Right ventricle myocardium inferior (tissue), 1 donor: Measurements from ENCODE around the gene STX5. TPM values are rescaled to one million over a fixed set of nuclear protein-coding genes. Genes with fewer than 3 reads are reported as not detected.
"Not testable (repeated sequence)": the region's sequence is repeated elsewhere in the genome, so short reads cannot be mapped to it uniquely, and the experiment has no call there.

Experiments used
- ATAC-seq: fragments of 200-7000 bp; cut with Tn5 transposase; one replicate; pipeline ENCODE4 v1.9.1; 2020; ENCODE audit warnings: mild to moderate bottlenecking, moderate library complexity
- DNase-seq: peaks from one replicate; pipeline ENCODE4 v3.0.0; 2021; ENCODE audit errors: missing footprints
- intact Hi-C: fragments of 100-400 bp; cut with DNase I; formaldehyde crosslinking; loops from one replicate; pipeline ENCODE4 v1.11.0; 2022
- long read RNA-seq: library from polyadenylated mRNA; unstranded; transcript quantifications from one replicate; pipeline ENCODE4 v2.0.0, GENCODE V29; 2021
- total RNA-seq: library from RNA; stranded (reverse); fragmentation: NEBNext Ultra II Directional; extraction: Animal tissue kit (Norgen Biotek cat#: 25700); gene quantifications from one replicate; pipeline ENCODE4 v1.2.1, GENCODE V29; 2021
- donor health status: DM: no; HTN: yes; CAD: no; lungs with severe emphysema.

STX5 gene, protein sequence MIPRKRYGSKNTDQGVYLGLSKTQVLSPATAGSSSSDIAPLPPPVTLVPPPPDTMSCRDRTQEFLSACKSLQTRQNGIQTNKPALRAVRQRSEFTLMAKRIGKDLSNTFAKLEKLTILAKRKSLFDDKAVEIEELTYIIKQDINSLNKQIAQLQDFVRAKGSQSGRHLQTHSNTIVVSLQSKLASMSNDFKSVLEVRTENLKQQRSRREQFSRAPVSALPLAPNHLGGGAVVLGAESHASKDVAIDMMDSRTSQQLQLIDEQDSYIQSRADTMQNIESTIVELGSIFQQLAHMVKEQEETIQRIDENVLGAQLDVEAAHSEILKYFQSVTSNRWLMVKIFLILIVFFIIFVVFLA
- total RNA-seq = 18.5 TPM
- long read RNA-seq, transcript STX5-201 (11 exons, 1,794 nt) = major isoform, 7 of 12 reads
- long read RNA-seq, partial matches to known transcripts = 3 of 12 reads
- long read RNA-seq, other reads (novel, unspliced or antisense) = 1 of 12 reads

DNA sequence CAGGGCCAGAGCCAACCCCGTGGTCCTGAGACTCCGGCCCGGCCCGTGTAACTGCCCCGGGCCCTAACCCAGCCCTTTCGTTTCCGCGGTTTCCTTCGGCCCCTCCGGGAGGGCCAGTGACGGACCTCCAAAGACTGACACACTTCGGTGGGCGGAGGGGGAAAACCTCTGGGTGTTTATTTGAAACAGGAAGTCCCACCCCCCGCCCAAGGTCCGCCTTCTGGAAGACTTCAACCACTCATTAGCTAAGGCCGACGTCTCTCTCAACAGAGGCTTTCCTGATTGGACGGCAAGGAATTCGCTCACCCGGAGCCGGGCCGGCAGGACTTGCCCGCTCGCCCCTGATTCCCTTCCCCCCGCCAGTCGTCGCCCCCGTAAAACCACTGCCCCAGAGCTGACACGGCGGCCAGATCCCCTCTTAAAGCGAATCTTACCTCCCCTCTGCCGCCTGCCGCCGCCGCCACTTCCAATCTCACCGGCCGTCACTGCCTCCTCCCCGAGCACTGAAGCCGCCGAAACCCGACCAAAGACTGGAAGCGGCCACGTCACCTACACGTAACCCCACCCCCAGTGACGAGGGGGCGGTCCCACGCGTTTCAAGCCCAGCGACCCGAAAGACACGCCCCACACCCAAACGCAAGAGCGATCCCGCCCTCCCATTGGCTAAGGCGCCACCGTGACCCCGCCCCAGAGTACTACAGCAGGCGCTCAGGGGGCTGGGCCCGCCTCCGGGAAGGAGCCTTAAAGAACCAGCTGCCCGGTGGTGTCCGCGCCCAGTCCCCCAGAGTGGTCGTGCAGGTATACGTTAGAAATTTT lies at the start of gene STX5:
Gene STX5 (minus strand): TSS at position 532 of the 816 bp plus-strand sequence. CDS start 808 bp downstream, outside the sequence.
- intact Hi-C loops = loop anchor here (5.0 kb wide), 2 partner anchors 44 to 104 kb away; partner anchors contain the start of genes HNRNPUL2, TMEM179B and TTC9C
- ATAC-seq (peak; percentile 99), DNase-seq (peak; percentile 100)

DNA sequence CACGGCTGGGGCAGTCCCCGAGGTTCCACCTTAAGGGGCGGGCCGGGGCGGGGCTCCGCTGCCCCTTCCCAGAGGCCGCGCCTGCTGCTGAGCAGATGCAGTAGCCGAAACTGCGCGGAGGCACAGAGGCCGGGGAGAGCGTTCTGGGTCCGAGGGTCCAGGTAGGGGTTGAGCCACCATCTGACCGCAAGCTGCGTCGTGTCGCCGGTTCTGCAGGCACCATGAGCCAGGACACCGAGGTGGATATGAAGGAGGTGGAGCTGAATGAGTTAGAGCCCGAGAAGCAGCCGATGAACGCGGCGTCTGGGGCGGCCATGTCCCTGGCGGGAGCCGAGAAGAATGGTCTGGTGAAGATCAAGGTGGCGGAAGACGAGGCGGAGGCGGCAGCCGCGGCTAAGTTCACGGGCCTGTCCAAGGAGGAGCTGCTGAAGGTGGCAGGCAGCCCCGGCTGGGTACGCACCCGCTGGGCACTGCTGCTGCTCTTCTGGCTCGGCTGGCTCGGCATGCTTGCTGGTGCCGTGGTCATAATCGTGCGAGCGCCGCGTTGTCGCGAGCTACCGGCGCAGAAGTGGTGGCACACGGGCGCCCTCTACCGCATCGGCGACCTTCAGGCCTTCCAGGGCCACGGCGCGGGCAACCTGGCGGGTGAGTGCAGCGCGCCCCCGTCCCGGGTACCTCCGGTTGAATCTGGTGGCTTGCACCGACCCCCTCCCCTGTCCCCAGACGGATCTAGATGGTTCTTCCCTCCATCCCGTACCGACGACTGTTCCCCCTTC lies 49.1 kb upstream of the STX5 start, which contains the start of gene SLC3A2:
Gene SLC3A2 (plus strand): TSS at position 94 of the 776 bp plus-strand sequence. CDS start 128 bp downstream, at position 222.
- intact Hi-C loops = no loop called here
- DNase-seq (peak; percentile 96), ATAC-seq (peak; percentile 93)

DNA sequence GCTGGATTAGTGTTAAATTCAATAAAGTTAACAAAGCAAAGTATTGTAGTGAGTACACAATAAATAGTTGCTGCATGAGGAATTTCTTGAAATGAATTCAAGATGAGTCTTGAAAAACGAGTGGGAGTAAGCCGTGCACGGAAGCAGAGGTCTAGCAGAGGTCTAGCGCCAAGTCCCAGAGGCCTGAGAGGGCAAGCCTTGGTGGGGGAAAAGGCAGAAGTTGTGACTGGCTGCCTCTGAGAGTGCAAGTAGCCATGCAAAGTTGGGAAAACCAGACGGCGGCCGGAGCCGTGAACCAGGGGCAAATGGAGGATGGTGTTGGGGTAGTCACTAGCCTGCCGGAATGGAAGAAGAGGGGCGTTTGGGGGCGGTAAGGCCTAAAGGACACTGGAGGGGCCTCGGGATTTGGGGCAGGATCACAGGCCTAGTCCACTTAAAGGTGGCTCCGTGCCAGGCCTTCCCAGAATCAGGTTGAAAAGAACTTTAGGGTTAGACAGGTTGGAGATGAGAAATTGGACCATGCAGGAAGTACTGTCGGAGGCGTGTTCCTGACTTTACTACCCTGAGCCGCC lies 48.5 kb upstream of the STX5 start:
- ATAC-seq (peak; percentile 32), DNase-seq (peak; percentile 73)
- intact Hi-C loops = no loop called here

DNA sequence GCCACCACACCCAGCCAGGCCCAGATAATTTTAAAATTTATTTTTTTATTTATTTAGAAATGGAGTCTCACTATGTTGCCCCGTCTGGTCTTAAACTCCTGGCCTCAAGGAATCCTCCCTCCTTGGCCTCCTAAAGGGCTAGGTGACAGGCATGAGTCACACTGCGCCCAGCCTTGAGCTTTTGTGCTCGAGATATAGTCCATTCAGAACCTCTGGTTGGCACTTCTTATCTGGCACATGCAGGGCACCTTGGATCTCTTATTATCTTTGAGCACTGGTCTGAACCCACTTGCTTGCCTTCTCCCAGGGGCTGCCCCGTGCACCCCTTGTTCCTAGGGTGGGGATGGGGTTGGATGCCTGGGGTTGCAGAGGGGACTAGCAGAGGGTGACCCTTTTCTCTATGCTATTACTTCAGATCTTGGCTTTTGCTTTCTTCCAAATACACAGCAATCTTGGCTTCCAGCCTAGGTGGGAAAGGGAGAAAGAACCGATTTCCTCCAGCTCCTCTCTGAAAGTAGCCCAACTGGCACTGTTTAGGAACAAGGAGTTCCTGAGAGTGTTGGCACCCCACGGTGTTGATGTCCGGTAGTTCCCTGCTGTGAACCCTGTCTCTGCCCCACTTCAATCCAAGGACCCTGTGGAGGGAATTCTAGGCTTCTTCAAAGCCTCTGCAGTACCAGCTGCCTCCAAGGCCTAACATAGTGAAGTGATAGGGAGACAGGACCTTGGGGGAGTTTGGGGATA lies 47.6 kb upstream of the STX5 start:
- no peak for ATAC-seq
- DNase-seq = no peak
- intact Hi-C loops = no loop called here

DNA sequence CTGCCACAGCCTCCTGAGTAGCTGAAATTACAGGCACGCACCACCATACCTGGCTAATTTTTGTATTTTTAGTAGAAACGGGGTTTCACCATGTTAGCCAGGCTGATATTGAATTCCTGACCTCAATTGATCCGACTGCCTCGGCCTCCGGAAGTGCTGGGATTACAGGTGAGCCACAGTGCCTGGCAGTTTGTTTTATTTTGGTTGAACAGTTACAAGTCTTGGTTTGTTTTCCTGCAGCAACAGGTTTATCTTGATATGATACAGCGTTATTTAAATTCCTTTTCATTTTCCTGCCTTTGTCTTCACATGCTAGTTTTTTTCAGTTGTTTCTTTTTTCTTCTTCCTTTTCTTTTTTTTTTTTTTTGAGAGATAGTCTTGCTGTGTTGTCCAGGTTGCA lies 44.9 kb upstream of the STX5 start:
- no peak for ATAC-seq
- intact Hi-C loops = no loop called here

DNA sequence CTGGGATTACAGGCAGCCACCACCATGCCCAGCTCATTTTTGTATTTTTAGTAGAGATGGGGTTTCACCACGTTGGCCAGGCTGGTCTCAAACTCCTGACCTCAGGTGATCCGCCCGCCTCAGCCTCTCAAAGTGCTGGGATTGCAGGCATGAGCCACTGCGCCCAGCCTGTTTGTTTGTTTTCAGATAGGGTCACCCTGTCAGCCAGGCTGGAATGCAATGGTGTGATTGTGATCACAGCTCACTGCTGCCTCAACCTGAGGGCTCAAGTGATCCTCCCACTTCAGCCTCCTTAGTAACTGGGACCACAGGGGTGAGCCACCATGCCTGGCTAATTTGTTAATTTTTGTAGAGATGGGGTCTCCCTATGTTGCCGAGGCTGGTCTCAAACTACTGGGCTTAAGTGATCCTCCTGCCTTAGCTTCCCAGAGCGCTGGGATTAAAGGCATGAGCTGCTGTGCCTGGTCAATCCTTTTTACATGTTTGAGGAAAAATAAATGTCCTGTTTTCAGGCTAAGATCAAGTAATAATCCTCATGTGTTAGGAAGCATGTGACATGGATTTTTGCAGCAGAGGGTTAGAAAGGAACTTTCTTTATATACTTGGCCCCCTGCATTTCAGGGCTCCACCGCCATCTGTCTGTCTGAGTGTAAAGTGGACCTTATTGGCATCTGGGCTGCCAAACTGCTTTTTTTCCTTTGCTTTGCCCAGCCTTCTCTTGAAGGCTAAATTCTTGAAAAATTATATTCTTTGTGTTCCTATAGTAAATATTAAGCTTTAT lies 44.0 kb upstream of the STX5 start:
- intact Hi-C loops = no loop called here
- DNase-seq = no peak
- no peak for ATAC-seq

More for the DNA sequence above, 44.9 kb upstream of the STX5 start:
- DNase-seq = no peak

DNA sequence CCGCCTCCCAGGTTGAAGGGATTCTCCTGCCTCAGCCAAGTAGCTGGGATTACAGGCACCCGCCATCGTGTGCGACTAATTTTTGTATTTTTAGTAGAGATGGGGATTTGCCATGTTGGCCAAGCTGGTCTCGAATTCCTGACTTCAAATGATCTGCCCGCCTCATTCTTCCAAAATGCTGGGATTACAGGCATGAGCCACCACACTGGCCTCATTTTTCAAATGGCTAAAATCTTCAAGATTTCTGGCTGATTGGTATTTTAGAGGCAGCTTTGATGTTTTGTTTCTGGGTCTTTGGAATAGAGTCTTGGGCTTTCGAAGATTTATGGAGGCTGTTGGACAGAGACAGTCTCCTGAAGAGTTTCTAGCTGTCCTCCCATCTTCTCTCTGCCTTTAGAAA lies 43.0 kb upstream of the STX5 start:
- DNase-seq = no peak
- no peak for ATAC-seq
- intact Hi-C loops = no loop called here

DNA sequence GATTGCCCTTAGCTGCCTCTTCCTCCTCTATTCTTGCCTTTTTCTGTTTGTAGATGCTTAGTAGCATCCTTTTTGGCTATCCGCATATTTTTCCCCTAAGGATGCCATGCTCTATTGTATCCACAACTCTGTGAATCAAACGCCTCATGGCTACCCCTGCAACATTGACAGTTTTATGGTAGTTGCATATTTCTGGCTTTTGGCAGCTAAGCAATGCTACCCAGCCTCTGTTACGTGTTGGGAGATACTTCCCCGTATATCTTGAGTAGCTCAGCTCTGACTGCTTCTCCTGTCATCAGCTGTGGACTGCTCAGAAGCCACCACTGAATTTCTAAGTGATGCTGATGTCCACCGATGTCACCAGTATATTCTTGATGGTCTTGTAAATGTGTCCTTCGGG lies 33.8 kb upstream of the STX5 start:
- ATAC-seq (no peak), DNase-seq (no peak)
- intact Hi-C loops = loop anchor here (10.0 kb wide), 1 partner anchor 471 kb away; no protein-coding TSS in a partner anchor

DNA sequence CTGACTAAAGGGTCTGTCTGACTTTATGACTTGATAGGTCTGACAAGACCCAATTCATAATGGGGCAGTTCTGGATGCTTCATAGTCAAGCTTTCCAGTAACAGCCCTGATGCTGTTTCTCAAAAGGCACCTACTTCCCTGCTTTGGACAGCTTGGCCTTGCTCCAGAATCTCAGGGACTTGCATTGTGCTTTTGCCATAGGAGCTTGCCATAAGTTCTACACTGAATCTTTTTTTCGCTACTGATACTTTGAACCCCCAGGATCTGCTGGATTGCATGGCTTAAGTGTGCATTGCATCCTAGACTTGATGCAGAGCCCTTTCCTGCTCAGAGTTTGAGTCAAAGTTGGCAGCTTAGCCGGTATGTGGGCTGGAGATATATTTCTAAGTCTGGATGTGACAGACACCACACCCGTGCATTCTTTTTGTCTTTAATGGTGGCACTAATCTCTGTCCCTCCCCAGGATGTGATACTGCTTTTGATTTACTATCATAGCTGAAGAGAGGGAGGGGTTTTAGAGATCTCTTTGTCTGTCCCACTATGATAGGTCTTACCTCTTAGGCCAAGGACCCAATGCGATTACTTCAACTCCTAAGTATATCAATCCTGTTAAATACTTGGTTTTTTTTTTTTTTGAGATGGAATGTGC lies 32.0 kb upstream of the STX5 start:
- intact Hi-C loops = loop anchor here (10.0 kb wide), 1 partner anchor 469 kb away; no protein-coding TSS in a partner anchor
- ATAC-seq (no peak), DNase-seq (no peak)

DNA sequence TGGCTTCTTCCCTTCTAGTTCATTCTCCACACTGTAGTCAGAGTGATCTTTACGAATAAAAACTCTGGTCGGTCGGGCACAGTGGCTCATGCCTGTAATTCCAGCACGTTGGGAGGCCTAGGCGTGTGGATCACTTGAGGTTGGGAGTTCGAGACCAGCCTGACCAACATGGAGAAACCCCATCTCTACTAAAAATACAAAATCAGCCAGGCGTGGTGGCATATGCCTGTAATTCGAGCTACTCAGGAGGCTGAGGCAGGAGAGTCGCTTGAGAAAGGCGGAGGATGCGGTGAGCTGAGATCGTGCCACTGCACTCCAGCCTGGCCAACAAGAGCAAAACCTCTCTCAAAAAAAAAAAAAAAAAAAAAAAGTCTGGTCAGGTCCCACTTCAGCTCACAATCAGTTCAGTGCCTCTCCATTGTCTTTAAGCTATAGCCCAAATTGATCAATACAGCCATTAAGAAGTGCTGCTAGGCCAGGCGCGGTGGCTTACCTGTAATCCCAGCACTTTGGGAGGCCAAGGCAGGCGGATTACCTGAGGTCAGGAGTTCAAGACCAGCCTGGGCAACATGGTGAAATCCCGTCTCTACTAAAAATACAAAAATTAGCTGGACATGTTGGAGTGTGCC lies 29.8 kb upstream of the STX5 start:
- not testable (repeated sequence) for DNase-seq, ATAC-seq
- intact Hi-C loops = loop anchor here (1.0 to 10.0 kb wide), 2 partner anchors 75 to 467 kb away; no protein-coding TSS in a partner anchor

DNA sequence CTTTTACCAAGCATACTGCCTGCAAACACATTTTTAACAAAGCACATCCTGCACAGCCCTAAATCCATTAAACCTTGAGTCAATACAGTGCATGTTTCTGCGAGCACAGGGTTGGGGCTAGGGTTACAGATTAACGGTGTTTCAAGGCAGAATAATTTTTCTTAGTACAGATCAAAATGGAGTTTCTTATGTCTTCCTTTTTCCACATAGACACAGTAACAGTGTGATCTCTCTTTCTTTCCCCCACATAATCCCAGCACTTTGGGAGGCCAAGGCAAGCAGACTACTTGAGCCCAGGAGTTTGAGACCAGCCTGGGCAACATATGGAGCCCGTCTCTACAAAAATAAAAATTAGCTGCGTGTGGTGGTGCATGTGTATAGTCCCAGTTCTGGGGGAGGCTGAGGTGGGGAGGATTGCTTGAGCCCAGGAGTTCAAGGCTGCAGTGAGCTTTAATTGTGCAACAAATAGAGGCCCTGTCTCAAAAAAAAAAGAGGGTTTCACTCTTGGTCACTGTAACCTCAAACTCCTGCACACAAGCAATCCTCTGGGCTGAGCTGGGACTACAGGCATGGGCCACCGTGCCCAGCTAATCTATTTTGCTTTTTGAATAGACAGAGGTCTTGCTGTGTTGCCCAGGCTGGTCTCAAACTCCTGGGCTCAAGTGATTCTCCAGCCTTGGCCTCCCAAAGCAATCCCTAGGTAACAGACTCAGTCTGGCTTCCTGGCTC lies 29.1 kb upstream of the STX5 start:
- ATAC-seq = no peak
- intact Hi-C loops = loop anchor here (10.0 kb wide), 1 partner anchor 466 kb away; no protein-coding TSS in a partner anchor
- DNase-seq = no peak

DNA sequence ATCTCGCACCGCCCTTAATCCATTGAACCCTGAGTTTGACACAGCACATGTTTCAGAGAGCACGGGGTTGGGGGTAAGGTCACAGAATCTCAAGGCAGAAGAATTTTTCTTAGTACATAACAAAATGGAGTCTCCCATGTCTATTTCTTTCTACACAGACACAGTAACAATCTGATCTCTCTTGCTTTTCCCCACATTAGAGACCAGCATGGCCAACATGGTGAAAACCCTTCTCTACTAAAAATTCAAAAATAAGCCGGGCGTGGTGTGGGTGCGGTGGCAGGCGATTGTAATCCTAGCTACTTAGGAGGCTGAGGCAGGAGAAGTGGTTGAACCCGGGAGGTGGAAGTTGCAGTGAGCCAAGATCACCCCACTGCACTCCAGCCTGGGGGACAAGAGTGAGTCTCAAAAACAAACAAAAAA lies 27.4 kb upstream of the STX5 start:
- DNase-seq, ATAC-seq: not testable (repeated sequence)
- intact Hi-C loops = loop anchor here (5.0 kb wide), 1 partner anchor 132 kb away; the partner anchor contains the start of genes HNRNPUL2 and TTC9C

DNA sequence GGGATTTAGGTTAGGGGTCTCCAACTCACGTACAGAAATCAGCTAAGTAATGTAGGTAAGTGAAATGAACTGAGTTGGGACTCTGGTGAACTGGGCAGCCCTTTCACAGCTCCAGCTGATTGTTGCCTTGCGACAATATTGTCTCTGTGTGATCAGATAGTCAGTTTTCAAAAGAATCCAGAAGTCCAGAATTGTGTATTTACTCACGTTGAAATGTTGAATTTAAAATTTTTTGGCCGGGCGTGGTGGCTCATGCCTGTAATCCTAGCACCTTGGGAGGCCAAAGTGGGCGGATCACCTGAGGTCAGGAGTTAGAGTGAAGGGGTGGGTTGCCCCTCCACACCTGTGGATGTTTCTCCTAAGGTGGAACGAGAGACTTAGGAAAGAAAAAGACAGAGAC lies 26.4 kb upstream of the STX5 start:
- intact Hi-C loops = loop anchor here (5.0 kb wide), 1 partner anchor 131 kb away; the partner anchor contains the start of genes HNRNPUL2 and TTC9C
- no peak for DNase-seq
- no peak for ATAC-seq

DNA sequence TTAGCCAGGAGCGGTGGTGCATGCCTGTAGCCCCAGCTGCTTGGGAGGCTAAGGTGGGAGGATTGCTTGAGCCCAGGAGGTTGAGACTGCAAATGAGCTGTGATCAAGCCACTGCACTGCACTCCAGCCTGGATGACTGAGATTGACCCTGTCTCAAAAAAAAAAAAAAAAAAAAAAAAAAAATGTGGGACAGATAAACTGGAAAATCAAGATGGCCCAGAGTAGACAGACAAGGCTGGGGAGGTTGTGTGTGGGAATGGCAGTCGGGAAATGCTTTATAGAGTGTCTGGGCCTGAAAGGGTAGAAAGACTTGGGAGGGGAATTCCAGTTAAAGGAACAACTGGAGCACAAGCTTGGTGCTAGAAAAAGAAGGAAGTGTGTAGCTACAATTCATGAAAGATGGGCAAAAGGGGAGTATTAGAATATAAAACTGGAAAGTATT lies 25.7 kb upstream of the STX5 start:
- ATAC-seq (no peak), DNase-seq (no peak)
- intact Hi-C loops = loop anchor here (5.0 kb wide), 1 partner anchor 130 kb away; the partner anchor contains the start of genes HNRNPUL2 and TTC9C
